Mesodermal cell (in vitro differentiated cells): ENCODE measurements around the gene PSTPIP1.

Experiments
- H3K27ac ChIP-seq: 2 replicates; pipeline ENCODE4 v1.7.0; 2013; ENCODE audit warnings: mild to moderate bottlenecking, low read depth, low read length, moderate library complexity; ENCODE audit not compliant: severe bottlenecking
- H3K36me3 ChIP-seq: 2 replicates; pipeline ENCODE4 v1.7.1; 2013; ENCODE audit warnings: mild to moderate bottlenecking, low read length, moderate library complexity; ENCODE audit not compliant: control insufficient read depth, insufficient read depth
- H3K4me1 ChIP-seq: one replicate; pipeline ENCODE4 v1.7.1; 2013; ENCODE audit warnings: mild to moderate bottlenecking, low read length; ENCODE audit not compliant: insufficient read depth, control insufficient read depth, poor library complexity, severe bottlenecking
- H3K4me3 ChIP-seq: 2 replicates; pipeline ENCODE4 v1.7.0; 2013; ENCODE audit warnings: low read length, control low read depth, mild to moderate bottlenecking; ENCODE audit not compliant: insufficient read depth, poor library complexity, severe bottlenecking; ENCODE audit errors: extremely low read depth
- H3K9me3 ChIP-seq: 2 replicates; pipeline ENCODE4 v1.7.1; 2013; ENCODE audit warnings: mild to moderate bottlenecking, low read length, moderate library complexity; ENCODE audit not compliant: control insufficient read depth
- WGBS, 2 experiments: methylation state at CpG; one replicate each; pipeline ENCODE4 v1.1.5; 2013; ENCODE audit warnings: missing lambda C conversion rate in 2 of 2; ENCODE audit not compliant: insufficient coverage in 2 of 2; 5-methylcytosine and 5-hydroxymethylcytosine counted together

PSTPIP1 gene

DNA sequence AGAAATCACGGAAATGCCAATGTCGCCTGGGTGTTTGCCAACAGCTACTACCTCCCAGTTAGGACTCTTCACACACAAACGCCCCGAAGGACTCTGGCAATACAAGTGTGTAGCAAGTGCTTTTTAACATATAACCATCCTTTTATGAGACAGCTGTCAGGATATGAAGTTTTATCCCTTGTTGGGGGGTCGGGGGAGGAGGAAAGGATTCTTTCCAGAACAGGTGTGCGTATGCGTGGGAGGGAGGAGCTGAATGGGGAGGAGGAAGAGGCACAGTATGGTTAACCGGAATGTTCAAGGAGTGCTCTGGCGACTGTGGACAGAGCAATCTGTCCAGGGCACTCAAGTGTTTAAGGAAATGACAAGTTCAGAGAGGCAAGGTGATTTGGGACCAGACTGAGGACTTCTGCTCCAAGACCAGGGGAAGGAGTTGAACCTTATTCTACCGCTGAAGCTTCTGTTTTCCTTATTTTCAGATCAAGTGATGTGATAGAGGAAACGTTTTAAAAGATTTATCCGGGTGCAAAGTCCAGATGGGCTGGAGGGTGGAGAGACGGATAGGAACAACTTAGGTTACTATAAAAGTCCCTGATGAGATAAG is 74.7 kb downstream of the PSTPIP1 start:
- H3K36me3 ChIP-seq: peaks cover 10% of the 10 kb centered on the region
- H3K27ac ChIP-seq: no peak overlapping the region
- peaks cover 9% of the 10 kb centered on the region for H3K4me1 ChIP-seq
- H3K4me3 ChIP-seq: peak overlapping the region; percentile 76
- 43 to 48% methylated on average over 6 to 7 of the region's 13 CpGs for WGBS, 2 experiments
- H3K9me3 ChIP-seq: no peaks in the 10 kb centered on the region

DNA sequence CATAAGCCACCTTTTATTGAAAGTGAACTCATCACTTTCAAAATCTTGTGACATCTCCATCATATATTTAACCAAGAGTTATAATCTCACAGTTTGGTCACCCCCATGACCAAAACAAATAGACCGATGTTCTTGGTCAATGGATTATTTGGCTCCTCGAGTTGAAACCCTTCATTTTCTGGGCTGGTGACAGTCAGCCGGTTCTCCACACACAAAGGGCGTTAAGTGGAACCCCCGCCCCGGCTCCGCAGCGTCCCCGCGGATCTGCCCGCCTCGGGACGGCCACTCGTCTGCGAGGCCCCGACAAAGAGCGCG is 75.2 kb downstream of the PSTPIP1 start:
- H3K4me3 ChIP-seq: peak overlapping the region; percentile 76
- WGBS, 2 experiments: 0% methylated on average over 15 to 17 of the region's 18 CpGs

DNA sequence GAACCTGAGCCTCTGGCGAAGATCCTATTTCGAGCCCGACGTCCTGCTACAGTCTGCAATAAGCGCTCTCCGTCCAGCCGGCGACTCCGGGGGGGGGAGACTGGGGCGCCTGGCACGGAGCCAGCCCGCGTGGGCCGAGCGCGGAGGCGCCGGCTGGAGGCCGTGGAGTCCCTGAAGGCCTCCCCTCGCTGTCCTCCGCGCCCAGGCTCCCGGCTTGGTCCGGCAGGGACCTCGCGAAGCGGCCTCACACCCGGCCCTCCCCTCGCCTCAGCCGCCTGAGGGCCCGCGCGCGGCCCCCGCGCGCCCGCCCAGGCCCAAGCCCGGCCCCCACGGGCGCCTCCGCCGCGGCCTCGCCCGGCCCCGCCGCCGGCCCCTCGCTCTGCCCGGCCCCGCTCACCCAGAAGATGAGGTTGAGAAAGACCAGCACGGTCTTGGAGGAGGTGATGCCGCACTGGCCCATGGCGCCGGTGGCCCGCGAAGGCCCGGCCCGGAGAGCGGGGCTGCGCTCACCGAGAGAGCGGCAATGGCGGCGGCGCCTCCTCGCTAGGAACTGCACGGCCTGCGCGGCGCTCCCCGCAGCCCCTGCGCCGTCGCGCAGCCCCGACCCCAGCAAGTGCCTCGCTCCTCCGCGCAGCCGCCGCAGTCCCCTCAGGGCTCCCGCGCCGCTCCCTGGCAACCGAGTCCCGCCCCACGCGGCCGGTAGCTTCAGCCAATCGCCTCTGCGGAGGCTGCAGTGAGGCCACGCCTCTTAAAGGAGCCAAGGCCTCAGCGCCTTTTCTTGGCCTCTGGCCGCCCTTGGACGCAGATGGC is 75.8 kb downstream of the PSTPIP1 start, which contains the start of gene TSPAN3:
TSS of gene TSPAN3 (minus strand) at position 615 of the 810 bp plus-strand sequence. CDS start at position 460, 155 bp downstream.
- Histone ChIP-seq H3K27ac (peak within 1 kb of the TSS; percentile 82), H3K9me3 (no peaks in the 10 kb centered on the region), H3K4me1 (peaks cover 6% of the 10 kb centered on the region), H3K4me3 (peak within 1 kb of the TSS; percentile 76), H3K36me3 (peaks cover 10% of the 10 kb centered on the region)
- WGBS, 2 experiments: 0% methylated on average over 68 to 83 of the region's 97 CpGs

More for the DNA sequence above, 75.2 kb downstream of the PSTPIP1 start:
- Histone ChIP-seq H3K36me3 (peaks cover 10% of the 10 kb centered on the region), H3K9me3 (no peaks in the 10 kb centered on the region), H3K4me1 (peaks cover 6% of the 10 kb centered on the region), H3K27ac (peak overlapping the region; percentile 82)

DNA sequence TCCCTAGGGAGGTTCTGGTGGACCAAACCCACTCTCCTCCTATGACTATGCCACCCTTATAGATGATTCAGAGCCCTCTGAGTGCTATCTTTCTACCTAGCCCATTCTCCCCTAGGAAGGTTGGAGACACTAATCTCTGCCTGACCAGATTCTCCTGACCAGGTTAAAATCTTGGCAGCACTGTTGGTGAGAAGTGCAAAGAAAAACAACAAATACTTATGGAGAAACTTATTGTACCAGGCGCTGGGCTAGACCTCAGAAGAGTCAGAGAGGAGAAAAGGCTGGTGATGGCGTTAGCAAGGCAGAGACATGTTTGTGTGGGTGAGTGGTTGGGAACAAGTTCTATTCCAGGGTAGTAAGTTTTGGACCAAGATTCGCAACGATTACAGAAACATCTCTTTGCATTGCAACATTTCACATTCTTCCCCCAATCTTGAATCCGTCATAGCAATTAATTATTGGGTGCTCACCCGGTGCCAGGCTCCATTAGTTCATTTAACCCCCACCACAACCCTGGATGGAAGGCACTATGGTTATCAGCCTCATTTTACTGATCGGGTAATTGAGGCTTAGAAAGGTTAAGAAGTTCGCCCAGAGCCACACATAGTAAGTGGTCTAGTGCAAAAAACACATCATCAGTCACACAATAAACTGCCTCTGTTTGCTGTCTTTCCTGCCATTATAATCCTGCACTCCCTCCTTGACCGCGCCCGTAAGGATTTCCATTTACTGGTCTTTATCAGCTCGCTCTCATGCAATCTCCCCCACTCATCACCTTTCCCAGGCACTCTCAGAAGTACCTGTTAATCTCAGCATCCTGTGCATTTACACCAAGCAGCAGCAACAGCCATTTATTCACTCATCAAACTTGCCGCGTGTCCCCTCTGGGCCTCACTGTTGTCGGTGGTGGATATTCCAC is 76.6 kb downstream of the PSTPIP1 start:
- WGBS, 2 experiments: 85 to 89% methylated on average over 15 of the region's 15 CpGs
- Histone ChIP-seq H3K36me3 (peaks cover 10% of the 10 kb centered on the region), H3K4me1 (peaks cover 6% of the 10 kb centered on the region), H3K27ac (no peak overlapping the region), H3K4me3 (no peak overlapping the region), H3K9me3 (no peaks in the 10 kb centered on the region)

DNA sequence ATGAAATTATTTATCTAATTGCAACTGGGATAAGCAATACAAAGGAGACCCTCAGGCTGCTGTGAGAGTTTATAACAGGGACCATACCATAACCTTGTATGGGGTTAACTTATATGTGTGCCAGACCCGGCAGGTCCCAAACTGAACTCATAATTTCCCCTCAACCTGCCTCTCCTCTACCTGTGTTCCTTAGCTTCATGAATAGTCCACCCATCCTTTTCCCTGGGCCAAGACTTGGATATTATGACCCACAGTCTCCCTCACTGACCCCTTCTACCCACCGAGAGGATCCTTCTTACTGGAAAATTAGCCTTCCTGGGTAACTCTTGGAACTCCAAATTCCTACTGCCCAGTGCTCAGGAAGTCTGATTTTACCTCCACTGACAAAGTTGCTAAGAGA is 79.4 kb downstream of the PSTPIP1 start:
- Histone ChIP-seq H3K36me3 (peaks cover 3% of the 10 kb centered on the region), H3K27ac (no peak overlapping the region), H3K9me3 (no peaks in the 10 kb centered on the region), H3K4me3 (no peak overlapping the region), H3K4me1 (peaks cover 2% of the 10 kb centered on the region)
- WGBS, 2 experiments: 77% methylated on average over 2 of the region's 2 CpGs; no CpG with 5 or more reads in 1 of the 2 experiments

DNA sequence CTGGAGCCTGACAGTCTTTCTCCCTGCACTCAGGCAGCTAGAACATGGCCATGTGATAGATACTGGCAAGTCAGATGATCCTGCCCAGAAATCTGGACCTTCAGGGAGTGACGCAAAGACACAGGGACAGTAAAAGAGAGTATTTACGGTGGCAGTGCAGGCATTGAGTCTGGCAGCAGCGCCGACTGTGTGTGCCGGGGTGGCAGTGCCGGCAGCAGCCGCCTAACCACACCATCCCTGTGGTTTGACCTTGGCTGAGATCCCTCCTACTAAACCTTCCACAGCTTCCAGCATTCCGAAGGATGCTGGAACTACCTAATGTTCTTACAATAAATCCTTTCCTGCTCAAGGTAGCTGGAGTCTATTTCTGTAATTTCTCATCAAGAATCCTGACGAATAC is 80.6 kb downstream of the PSTPIP1 start:
- WGBS, 2 experiments: 87 to 91% methylated on average over 7 of the region's 9 CpGs
- no peaks in the 10 kb centered on the region for H3K4me1 ChIP-seq
- H3K36me3 ChIP-seq: no peaks in the 10 kb centered on the region
- H3K4me3 ChIP-seq: no peak overlapping the region
- no peaks in the 10 kb centered on the region for H3K9me3 ChIP-seq
- no peak overlapping the region for H3K27ac ChIP-seq

DNA sequence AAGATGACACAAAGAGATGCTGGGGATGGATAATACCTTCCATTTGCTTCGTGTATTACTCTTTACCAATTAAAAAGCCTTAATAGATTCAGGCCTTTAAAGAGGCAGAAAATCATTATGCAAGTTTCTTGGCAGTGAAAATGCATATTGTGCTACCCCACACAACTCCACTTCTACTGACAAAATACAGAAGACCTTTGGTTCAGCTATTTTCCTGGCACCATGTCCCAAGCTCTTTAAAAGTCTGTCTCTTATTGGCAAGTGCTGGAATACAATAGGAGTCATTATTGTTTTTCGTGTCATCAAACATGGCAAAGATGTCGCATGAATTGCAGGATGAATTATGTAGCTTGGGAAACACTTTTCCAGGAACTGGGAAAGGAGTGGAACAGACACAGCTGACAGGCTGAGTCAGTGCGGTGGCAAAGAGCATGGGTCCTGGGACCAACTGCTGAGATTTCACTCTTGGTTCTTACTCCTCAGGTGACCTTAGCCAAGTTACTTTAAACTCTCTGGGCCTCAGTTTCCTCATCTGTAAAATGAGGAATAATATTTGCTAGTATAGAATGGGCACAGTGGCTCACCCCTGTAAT is 81.5 kb downstream of the PSTPIP1 start:
- Histone ChIP-seq H3K9me3 (no peaks in the 10 kb centered on the region), H3K4me1 (no peaks in the 10 kb centered on the region), H3K27ac (no peak overlapping the region), H3K4me3 (no peak overlapping the region), H3K36me3 (no peaks in the 10 kb centered on the region)
- 93 to 95% methylated on average over 3 to 4 of the region's 4 CpGs for WGBS, 2 experiments

DNA sequence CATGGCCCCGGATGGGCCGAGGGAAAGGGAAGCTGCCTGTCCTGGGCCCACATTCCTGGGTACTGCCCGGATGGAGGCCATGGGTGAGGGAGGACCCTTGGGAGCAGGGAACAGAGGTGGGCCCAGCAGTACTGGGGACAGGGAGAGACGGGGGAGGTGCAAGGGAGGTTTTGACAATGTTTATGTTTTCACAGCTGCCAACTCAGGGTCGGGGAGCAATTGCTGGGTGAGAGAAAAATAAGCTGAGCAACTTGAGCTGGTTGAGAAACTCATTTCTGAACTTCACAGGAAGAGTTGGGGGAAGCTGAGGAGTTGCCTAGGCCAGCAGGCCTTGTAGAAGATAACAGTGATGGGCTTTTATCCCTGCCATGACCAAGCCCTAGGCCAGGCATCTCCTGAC is 87.0 kb downstream of the PSTPIP1 start:
- Histone ChIP-seq H3K9me3 (no peaks in the 10 kb centered on the region), H3K4me3 (no peak overlapping the region), H3K36me3 (no peaks in the 10 kb centered on the region), H3K27ac (no peak overlapping the region), H3K4me1 (no peaks in the 10 kb centered on the region)
- WGBS, 2 experiments: 89 to 94% methylated on average over 5 of the region's 5 CpGs

DNA sequence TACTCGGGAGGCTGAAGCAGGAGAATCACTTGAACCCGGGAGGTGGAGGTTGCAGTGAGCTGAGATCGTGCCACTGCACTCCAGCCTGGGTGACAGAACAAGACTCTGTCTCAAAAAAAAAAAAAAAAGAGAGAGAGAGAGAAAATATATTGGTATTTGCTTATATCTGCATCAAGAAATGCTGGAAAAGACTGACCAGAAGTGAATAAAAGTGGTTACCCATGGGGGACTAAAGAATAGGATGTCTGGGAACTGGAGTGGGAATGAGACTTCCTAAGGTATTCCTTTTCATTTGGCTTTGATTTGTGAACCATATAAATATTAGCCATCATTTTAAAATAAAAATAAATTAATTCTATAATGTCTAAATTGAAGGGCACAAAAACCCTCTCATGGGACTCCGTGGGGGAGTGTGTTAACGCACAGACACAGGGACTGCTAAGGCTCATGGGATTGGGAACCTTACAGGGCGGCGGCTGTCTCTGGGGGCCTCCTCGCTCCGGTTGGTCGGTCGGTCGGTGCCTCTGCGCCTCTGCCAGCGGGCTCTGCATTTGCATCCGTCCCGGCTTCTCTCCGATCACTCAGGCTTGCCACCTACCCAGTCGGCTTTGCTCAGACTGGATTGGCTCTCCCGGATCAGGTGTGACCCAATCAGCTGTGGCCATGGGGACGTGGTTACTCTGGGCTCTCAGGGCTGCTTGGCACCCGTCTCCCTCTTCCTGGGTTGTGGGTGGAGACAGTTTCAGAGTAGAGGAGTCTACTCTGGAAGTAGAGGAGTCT is 88.6 kb downstream of the PSTPIP1 start:
- Histone ChIP-seq H3K9me3 (no peaks in the 10 kb centered on the region), H3K4me1 (no peaks in the 10 kb centered on the region), H3K27ac (no peak overlapping the region), H3K4me3 (no peak overlapping the region), H3K36me3 (no peaks in the 10 kb centered on the region)
- WGBS, 2 experiments: 31 to 40% methylated on average over 18 of the region's 21 CpGs

DNA sequence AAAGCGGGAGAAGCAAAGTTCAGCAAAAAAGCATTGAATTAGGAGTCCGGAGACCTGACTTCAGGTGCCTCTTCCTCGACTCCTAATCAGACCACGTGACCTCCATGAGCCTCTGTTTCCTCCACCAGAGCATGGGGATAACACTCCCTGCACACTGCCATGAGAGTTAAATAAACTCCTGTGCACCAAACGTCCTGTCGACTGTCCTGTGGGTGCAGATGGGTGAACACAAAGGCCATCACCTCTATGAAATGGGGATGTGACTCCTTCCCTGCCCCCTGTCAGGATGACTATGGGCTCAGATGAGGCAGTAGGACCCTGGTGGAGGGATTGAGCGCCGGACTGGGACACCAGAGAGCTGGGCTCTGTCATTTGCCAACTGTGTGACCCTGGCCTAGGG is 89.5 kb downstream of the PSTPIP1 start:
- H3K4me3 ChIP-seq: no peak overlapping the region
- H3K4me1 ChIP-seq: no peaks in the 10 kb centered on the region
- H3K9me3 ChIP-seq: no peaks in the 10 kb centered on the region
- H3K27ac ChIP-seq: no peak overlapping the region
- H3K36me3 ChIP-seq: no peaks in the 10 kb centered on the region
- WGBS, 2 experiments: 94 to 97% methylated on average over 6 to 8 of the region's 8 CpGs
